ENCODE data around the gene FN3K. TPM values are rescaled to one million over a fixed set of nuclear protein-coding genes. Genes with fewer than 3 reads are reported as not detected.

Gene FN3K
- total RNA-seq, 2 donors from 2014 or later = 5.1 to 28.3 TPM

DNA sequence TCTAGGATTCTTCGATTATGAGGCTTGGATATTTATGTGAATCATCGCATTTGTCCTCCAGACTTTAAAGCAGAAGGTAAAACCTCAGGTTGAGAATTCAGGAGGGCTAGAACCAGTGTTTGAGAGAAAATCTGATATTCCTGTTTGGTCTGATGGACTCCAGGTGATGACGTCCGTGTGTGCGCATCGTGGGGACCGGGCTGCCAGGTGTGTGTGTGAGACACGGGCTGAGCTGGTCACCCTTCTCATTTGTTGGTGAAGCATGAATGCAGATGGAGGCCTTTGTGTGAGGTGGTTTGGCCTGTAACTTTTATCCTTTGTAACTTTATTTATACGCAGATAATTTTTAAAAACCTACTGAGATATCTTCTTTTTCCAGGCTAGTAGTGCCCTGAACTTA lies 61.6 kb downstream of the FN3K start:
- DNase-seq (ENCODE audit: low spot score) = no peak
- no peaks in the 10 kb centered on the region for H3K36me3 ChIP-seq
- H3K4me3 ChIP-seq = no peak overlapping the region
- TF ChIP-seq, protein P1, sequence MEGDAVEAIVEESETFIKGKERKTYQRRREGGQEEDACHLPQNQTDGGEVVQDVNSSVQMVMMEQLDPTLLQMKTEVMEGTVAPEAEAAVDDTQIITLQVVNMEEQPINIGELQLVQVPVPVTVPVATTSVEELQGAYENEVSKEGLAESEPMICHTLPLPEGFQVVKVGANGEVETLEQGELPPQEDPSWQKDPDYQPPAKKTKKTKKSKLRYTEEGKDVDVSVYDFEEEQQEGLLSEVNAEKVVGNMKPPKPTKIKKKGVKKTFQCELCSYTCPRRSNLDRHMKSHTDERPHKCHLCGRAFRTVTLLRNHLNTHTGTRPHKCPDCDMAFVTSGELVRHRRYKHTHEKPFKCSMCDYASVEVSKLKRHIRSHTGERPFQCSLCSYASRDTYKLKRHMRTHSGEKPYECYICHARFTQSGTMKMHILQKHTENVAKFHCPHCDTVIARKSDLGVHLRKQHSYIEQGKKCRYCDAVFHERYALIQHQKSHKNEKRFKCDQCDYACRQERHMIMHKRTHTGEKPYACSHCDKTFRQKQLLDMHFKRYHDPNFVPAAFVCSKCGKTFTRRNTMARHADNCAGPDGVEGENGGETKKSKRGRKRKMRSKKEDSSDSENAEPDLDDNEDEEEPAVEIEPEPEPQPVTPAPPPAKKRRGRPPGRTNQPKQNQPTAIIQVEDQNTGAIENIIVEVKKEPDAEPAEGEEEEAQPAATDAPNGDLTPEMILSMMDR (IDR thresholded peaks at IDR 0.05) = no peak
- no peaks in the 10 kb centered on the region for H3K27me3 ChIP-seq
- no peak overlapping the region for H3K27ac ChIP-seq
- no peaks in the 10 kb centered on the region for H3K9me3 ChIP-seq
- peaks cover 0 to 30% of the 10 kb centered on the region in 2 donors for H3K4me1 ChIP-seq

DNA sequence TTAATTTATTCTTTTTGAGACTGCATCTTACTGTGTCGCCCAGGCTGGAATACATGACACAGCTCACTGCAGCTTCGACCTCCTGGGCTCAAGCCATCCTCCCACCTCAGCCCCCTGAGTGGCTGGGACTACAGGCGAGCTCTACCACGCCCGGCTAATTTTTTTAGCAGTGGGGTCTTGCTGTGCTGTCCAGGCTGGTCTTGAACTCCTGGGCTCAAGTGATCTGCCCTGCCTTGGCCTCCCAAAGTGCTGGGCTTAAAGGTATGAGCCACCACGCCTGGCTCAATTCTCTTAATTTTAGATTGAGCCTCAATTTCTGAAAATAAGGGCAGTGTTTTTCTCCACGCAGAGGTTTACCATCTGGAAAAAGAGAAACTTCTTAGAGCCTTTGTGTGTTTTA lies 63.3 kb downstream of the FN3K start:
- H3K27ac ChIP-seq = no peak overlapping the region

GRCh38 chr17:82799591-82799990 lies 64.2 kb downstream of the FN3K start:
- Histone ChIP-seq H3K4me3 (no peak overlapping the region), H3K36me3 (no peaks in the 10 kb centered on the region), H3K27me3 (no peaks in the 10 kb centered on the region), H3K4me1 (peaks cover 0 to 25% of the 10 kb centered on the region in 2 donors), H3K27ac (no peak overlapping the region), H3K9me3 (no peaks in the 10 kb centered on the region)
- TF ChIP-seq, protein P1 (IDR thresholded peaks at IDR 0.05) = no peak
- DNase-seq (ENCODE audit: low spot score) = no peak

More for the DNA sequence above, 63.3 kb downstream of the FN3K start:
- Histone ChIP-seq H3K36me3 (no peaks in the 10 kb centered on the region), H3K27me3 (no peaks in the 10 kb centered on the region), H3K9me3 (no peaks in the 10 kb centered on the region), H3K4me3 (no peak overlapping the region), H3K4me1 (peaks cover 0 to 27% of the 10 kb centered on the region in 2 donors)
- DNase-seq (ENCODE audit: low spot score) = no peak
- TF ChIP-seq, protein P1 (IDR thresholded peaks at IDR 0.05) = no peak

Other genes starting within 250 kb of the FN3K start
- gene FOXK2, start 215.9 kb upstream of the FN3K start, total RNA-seq = 10 to 100 TPM; 27.8 to 40.3 TPM
- 10 to 100 TPM; 41.2 to 46.4 TPM for gene WDR45B, start 87.2 kb upstream of the FN3K start, total RNA-seq
- 10 to 100 TPM; 10.2 to 20.8 TPM for gene RAB40B, start 36.9 kb upstream of the FN3K start, total RNA-seq
- gene FN3KRP, start 18.9 kb upstream of the FN3K start, total RNA-seq = 1 to 10 TPM; 6.1 TPM
- 10 to 100 TPM; 19.4 to 29.6 TPM for gene TBCD, start 16.4 kb downstream of the FN3K start, total RNA-seq
- gene ZNF750, start 104.4 kb downstream of the FN3K start, total RNA-seq = not detected